ENCODE data around the gene FBXL14. TPM values are rescaled to one million over a fixed set of nuclear protein-coding genes. Genes with fewer than 3 reads are reported as not detected.

FBXL14 gene
- 10 to 100 TPM; 29.4 to 39.6 (median 33.6) TPM for total RNA-seq
- long read RNA-seq, donor 1, partial matches to known transcripts = 0 of 87 reads
- long read RNA-seq, donor 1, other reads (novel, unspliced or antisense) = 83 of 87 reads
- long read RNA-seq, donor 2, partial matches to known transcripts = 0 of 4 reads
- long read RNA-seq, donor 2, other reads (novel, unspliced or antisense) = 4 of 4 reads

DNA sequence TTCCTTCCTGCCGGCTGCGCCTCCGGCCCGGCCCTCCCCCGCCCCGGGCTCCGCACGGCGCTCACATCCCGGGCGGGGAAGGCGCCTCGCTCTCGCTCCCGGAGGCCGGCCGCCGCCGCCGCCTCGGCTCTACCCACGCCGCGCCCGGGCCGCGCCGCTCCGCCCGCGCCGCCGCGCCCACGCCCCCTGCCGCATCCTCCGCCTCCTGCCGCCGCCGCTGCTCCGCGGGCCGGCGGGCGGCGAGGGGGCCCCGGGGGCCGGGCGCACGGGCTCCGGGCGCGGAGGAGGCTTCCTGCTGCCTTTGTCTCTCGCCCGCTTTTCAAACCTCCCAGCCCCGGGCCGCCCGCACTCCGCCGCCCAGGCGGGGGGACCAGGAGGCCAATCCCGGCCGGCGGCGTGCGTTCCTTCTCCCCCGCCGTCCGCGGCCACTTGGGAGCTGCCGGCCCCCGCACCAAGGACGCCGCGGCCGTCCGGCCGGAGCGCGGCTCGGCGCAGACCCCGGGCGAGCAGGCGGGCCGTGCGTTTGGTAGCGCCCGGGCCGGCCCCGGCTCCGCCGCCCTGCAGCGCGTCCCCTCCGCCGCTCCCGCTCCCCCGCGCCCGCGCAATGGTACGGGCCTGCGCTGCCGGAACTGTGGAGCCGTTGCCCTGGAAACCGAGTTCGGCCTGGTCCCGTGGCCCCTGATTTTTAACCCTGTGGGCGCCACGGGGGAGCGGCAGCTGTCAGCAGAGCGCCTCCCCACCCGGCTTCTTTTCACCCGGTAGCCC is at the start of gene FBXL14:
FBXL14 (minus strand) TSS at position 321 of the 765 bp plus-strand sequence. CDS start 515 bp downstream, outside the sequence.
- Histone ChIP-seq H3K9me3 (no peaks in the 10 kb centered on the region), H3K4me1 (ENCODE audit: low read depth) (peaks cover 33% of the 10 kb centered on the region), H3K4me3 (peak within 1 kb of the TSS; percentile 45), H3K36me3 (ENCODE audit: low read depth) (no peaks in the 10 kb centered on the region)
- intact Hi-C loops (cut with DNase I, micrococcal nuclease) = no loop called here
- TF ChIP-seq CTCF (IDR thresholded peaks at IDR 0.05) = no peak
- ATAC-seq = peak; percentile 69
- DNase-seq = peak; percentile 92 to 94 (median 93)

DNA sequence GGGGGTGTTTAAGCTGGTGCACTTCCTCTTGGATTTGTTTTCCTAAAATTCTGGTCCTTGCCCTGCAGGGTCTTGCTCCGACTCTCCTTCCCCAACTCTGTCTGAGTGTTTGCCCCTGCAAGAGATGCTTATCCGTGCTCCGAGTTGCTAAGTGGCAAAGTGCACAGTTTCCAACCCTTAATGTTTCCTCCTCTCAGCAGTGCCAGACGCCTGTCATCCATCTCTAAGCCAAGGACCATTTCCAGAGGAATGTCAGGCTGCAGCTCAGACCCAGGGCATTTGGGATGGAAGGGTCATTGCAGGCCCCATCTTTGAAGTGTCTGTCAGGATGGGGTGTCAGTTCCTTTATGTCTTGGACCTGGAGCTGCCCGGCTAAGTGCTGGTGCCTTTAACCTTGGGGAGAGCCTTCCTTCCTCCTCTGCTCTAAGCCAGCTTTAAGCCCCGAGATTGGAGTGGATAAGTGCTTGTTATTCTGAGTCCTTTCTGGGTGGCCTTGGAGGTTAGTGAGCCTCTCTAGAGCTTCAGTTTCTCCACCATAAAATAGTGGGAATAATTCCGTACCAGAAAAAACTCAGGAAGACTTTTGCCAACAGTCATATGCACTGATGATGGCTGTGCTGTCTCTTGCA is 49.6 kb upstream of the FBXL14 start:
- H3K36me3 ChIP-seq (ENCODE audit: low read depth) = no peaks in the 10 kb centered on the region
- H3K4me3 ChIP-seq = no peak overlapping the region
- peaks cover 14% of the 10 kb centered on the region for H3K4me1 ChIP-seq (ENCODE audit: low read depth)
- ATAC-seq (no peak), DNase-seq (no peak)
- H3K9me3 ChIP-seq = no peaks in the 10 kb centered on the region
- no peak for TF ChIP-seq CTCF (IDR thresholded peaks at IDR 0.05)
- intact Hi-C loops (cut with DNase I, micrococcal nuclease) = no loop called here

GRCh38 chr12:1643043-1643442 is 48.7 kb upstream of the FBXL14 start:
- no peaks in the 10 kb centered on the region for H3K9me3 ChIP-seq
- H3K4me3 ChIP-seq = no peak overlapping the region
- H3K4me1 ChIP-seq (ENCODE audit: low read depth) = peaks cover 14% of the 10 kb centered on the region
- TF ChIP-seq CTCF (IDR thresholded peaks at IDR 0.05) = no peak
- ATAC-seq = no peak
- no peaks in the 10 kb centered on the region for H3K36me3 ChIP-seq (ENCODE audit: low read depth)
- intact Hi-C loops (cut with DNase I, micrococcal nuclease) = no loop called here
- no peak for DNase-seq

DNA sequence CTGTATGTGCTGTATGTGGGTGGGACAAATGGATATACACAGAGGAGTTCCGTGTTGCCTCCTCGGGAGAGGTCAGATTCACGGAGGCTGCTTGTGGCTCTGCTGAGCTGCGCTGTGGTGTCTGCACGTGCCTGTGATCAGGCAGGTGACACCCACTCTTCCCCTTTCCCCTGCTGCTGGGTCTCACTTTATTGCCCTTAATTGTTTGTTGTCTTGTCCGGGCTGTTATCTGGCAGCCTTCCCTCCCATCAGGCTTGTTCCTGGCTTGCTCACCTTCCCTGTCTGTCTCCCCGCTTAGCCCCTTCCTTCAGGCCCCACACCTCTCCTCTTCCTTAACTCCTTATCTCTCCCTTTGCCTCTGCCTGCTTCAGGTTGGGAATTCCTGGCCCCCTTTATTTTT is 48.1 kb upstream of the FBXL14 start:
- ATAC-seq = peak; percentile 71
- H3K36me3 ChIP-seq (ENCODE audit: low read depth) = no peaks in the 10 kb centered on the region
- peaks cover 14% of the 10 kb centered on the region for H3K4me1 ChIP-seq (ENCODE audit: low read depth)
- intact Hi-C loops (cut with DNase I, micrococcal nuclease) = no loop called here
- no peak for TF ChIP-seq CTCF (IDR thresholded peaks at IDR 0.05)
- no peaks in the 10 kb centered on the region for H3K9me3 ChIP-seq
- H3K4me3 ChIP-seq = no peak overlapping the region
- no peak for DNase-seq

DNA sequence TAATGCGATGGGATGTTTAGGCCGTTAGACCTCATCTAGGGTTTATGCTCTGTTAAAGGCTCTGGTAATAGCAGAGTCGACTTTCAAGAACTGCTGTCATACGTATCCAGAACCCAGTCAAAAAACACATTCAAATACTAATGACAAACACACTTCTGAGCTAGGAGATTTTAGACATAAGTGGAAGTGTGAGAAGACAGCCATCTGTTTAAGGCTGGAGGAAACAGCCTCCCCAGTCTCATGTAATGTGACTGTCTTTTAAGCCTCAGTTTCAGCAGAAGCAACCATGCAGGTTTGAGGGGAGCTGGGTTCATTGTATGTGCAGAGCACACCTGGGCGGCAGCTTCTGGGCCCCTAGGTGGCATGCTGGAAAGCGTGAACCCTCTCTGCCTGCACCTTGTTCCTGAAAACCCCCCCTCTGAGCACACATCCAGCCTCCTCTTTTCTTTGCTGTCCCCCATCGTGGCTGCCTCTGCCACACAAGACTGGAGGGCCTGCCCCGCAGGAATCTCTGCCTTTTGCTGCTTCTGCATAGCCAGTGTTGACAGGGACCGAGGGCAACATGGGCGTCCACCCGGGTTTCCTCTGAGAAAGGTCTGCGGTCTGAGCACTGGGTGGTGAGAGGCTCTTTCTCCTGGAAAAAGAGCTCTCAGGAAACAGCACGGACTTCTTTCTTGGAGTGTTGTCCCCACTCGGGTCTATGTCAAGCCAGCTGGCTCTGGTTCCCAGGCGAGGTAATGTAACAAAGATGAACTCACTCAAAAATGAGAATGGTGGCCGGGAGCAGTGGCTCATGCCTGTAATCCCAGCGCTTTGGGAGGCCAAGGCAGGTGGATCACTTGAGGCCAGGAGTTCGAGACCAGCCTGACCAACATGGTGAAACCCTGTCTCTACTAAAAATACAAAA is 46.2 kb upstream of the FBXL14 start:
- Histone ChIP-seq H3K9me3 (no peaks in the 10 kb centered on the region), H3K36me3 (ENCODE audit: low read depth) (no peaks in the 10 kb centered on the region), H3K4me3 (no peak overlapping the region), H3K4me1 (ENCODE audit: low read depth) (peaks cover 14% of the 10 kb centered on the region)
- DNase-seq (no peak), ATAC-seq (no peak)
- no peak for TF ChIP-seq CTCF (IDR thresholded peaks at IDR 0.05)
- intact Hi-C loops (cut with DNase I, micrococcal nuclease) = no loop called here
